Measurements from ENCODE around the gene HHLA2.
"Not testable (repeated sequence)": the region's sequence is repeated elsewhere in the genome, so short reads cannot be mapped to it uniquely, and the experiment has no call there.

HHLA2 gene

GRCh38 chr3:108296239-108296638 lies at the start of gene HHLA2:
Gene HHLA2, plus strand, starts transcription at chr3:108296548. Its CDS starts 55,266 bp downstream, at chr3:108351814.
- no peak for DNase-seq

- no peak for DNase-seq
Measured at GRCh38 chr3:108250626-108251025, 45.7 kb upstream of the HHLA2 start.

GRCh38 chr3:108251265-108251664 lies 45.1 kb upstream of the HHLA2 start:
- no peak for DNase-seq

GRCh38 chr3:108251844-108252243 lies 44.5 kb upstream of the HHLA2 start:
- no peak for DNase-seq

GRCh38 chr3:108255131-108255530 lies 41.2 kb upstream of the HHLA2 start:
- DNase-seq: no peak

- not testable (repeated sequence) for DNase-seq
Measured at GRCh38 chr3:108264534-108265298, 31.6 kb upstream of the HHLA2 start.

- DNase-seq: not testable (repeated sequence)
Measured at GRCh38 chr3:108268235-108268634, 28.1 kb upstream of the HHLA2 start.

GRCh38 chr3:108271626-108272025 lies 24.7 kb upstream of the HHLA2 start:
- DNase-seq: no peak

- DNase-seq: not testable (repeated sequence)
Measured at GRCh38 chr3:108279066-108279465, 17.3 kb upstream of the HHLA2 start.

GRCh38 chr3:108280476-108280875 lies 15.9 kb upstream of the HHLA2 start:
- no peak for DNase-seq

GRCh38 chr3:108281670-108282069 lies 14.7 kb upstream of the HHLA2 start:
- no peak for DNase-seq

GRCh38 chr3:108283006-108283405 lies 13.3 kb upstream of the HHLA2 start:
- no peak for DNase-seq

- DNase-seq: no peak
Measured at GRCh38 chr3:108283989-108284388, 12.4 kb upstream of the HHLA2 start.

GRCh38 chr3:108285176-108285575 lies 11.2 kb upstream of the HHLA2 start:
- DNase-seq: no peak

GRCh38 chr3:108287146-108287545 lies 9.2 kb upstream of the HHLA2 start:
- no peak for DNase-seq

GRCh38 chr3:108288193-108288592 lies 8.2 kb upstream of the HHLA2 start:
- not testable (repeated sequence) for DNase-seq

GRCh38 chr3:108289159-108289558 lies 7.2 kb upstream of the HHLA2 start:
- no peak for DNase-seq

- no peak for DNase-seq
Measured at GRCh38 chr3:108292450-108292849, 3.9 kb upstream of the HHLA2 start.

- no peak for DNase-seq
Measured at GRCh38 chr3:108292905-108293328, 3.4 kb upstream of the HHLA2 start.

- no peak for DNase-seq
Measured at GRCh38 chr3:108293858-108294257, 2.5 kb upstream of the HHLA2 start.

GRCh38 chr3:108295421-108296175 lies 750 bp upstream of the HHLA2 start:
- no peak for DNase-seq

GRCh38 chr3:108297647-108298046 lies 1.3 kb downstream of the HHLA2 start:
- DNase-seq: no peak

- no peak for DNase-seq
Measured at GRCh38 chr3:108298056-108298455, 1.7 kb downstream of the HHLA2 start.

All from DMS 273 treated with DMSO at 0.1 percent for 48 hours (cell line).